A549 (cell line): ENCODE measurements around the gene LYPLA2. TPM values are rescaled to one million over a fixed set of nuclear protein-coding genes. Genes with fewer than 3 reads are reported as not detected.

ENCODE experiments used
- ATAC-seq, 2 experiments: fragments of 200-7000 bp in 1 of 2; fragments of >200 bp in 1 of 2; cut with Nextera tagmentation in 1 of 2; cut with Tn5 transposase in 1 of 2; 3 replicates each; pipeline versions ENCODE4 v1.8.0 to v1.9.1; 2018 to 2020; ENCODE audit warnings: mild to moderate bottlenecking in 1 of 2, moderate library complexity in 1 of 2
- CTCF ChIA-PET: fragments of 300-600 bp; sonication (Branson Sonifier 250); formaldehyde crosslinking; extraction: SDS; loops from one replicate; lab custom pipeline; 2021; ENCODE audit warnings: antibody characterized with exemption, inconsistent platforms; lab: Yijun Ruan, JAX
- POLR2A ChIA-PET: fragments of 350-600 bp; formaldehyde crosslinking; extraction: SDS; loops from one replicate; lab custom pipeline; 2021; ENCODE audit warnings: antibody characterized with exemption, inconsistent platforms; lab: Yijun Ruan, JAX
- DNase-seq, 2 experiments: peaks; one replicate each; pipeline versions ENCODE4 v3.0.0 to v3.0.0-alpha.2; 2011 to 2016; ENCODE audit warnings: low read depth in 1 of 2, low spot score in 1 of 2
- FAIRE-seq: peaks from 2 replicates; lab custom pipeline; 2011; peaks lifted over from hg19 to GRCh38; lab: Jason Lieb, UNC
- H3K27ac ChIP-seq, 2 experiments: fragments of >200 bp; sonication (Bioruptor Twin); formaldehyde crosslinking; 3 replicates each; pipeline ENCODE4 v1.5.1; 2016 to 2017
- H3K4me1 ChIP-seq: fragments of >200 bp; sonication (Bioruptor Twin); formaldehyde crosslinking; 3 replicates; pipeline ENCODE4 v1.6.1; 2016
- H3K4me2 ChIP-seq: fragments of >200 bp; sonication (Bioruptor Twin); formaldehyde crosslinking; 3 replicates; pipeline ENCODE4 v1.6.1; 2016
- H3K4me3 ChIP-seq: fragments of >200 bp; sonication (Bioruptor Twin); formaldehyde crosslinking; 3 replicates; pipeline ENCODE4 v1.5.1; 2016
- H3K9me3 ChIP-seq: fragments of >200 bp; sonication (Bioruptor Twin); formaldehyde crosslinking; 3 replicates; pipeline ENCODE4 v1.6.1; 2016
- EP300 ChIP-seq, 2 experiments: fragments of >200 bp; sonication (Bioruptor Twin); formaldehyde crosslinking; IDR thresholded peaks; 2 replicates in 1 of 2; 3 replicates in 1 of 2; pipeline ENCODE4 v1.6.1; 2016 to 2017
- FOSB ChIP-seq: fragments of 250-450 bp; sonication (Bioruptor Pico); IDR thresholded peaks from 2 replicates; pipeline ENCODE4 v1.5.0; 2020; ENCODE audit warnings: mild to moderate bottlenecking, moderate library complexity
- FOSL2 ChIP-seq, 2 experiments: fragments of 450-650 bp in 1 of 2; fragments of >200 bp in 1 of 2; sonication (Bioruptor Twin) in 1 of 2; formaldehyde crosslinking; IDR thresholded peaks; 2 replicates each; pipeline versions ENCODE4 v1.5.0 to v1.6.1; 2016 to 2020; ENCODE audit warnings: mild to moderate bottlenecking in 1 of 2, moderate library complexity in 1 of 2
- GATA3 ChIP-seq: IDR thresholded peaks from 2 replicates; pipeline ENCODE4 v1.6.1; 2012; ENCODE audit warnings: borderline replicate concordance
- HOXB13 ChIP-seq: fragments of 250-450 bp; sonication (Bioruptor Pico); IDR thresholded peaks from 2 replicates; pipeline ENCODE4 v1.5.0; 2020; ENCODE audit warnings: low read depth, mild to moderate bottlenecking, moderate library complexity
- JUN ChIP-seq, 2 experiments: fragments of >200 bp; sonication (Bioruptor Twin); formaldehyde crosslinking; IDR thresholded peaks; 2 replicates in 1 of 2; 3 replicates in 1 of 2; pipeline ENCODE4 v1.6.1; 2016 to 2017
- KDM5A ChIP-seq: fragments of 200-600 bp; sonication (generic); IDR thresholded peaks from 2 replicates; pipeline ENCODE4 v1.6.1; 2016; ENCODE audit warnings: antibody characterized with exemption, mild to moderate bottlenecking
- MAZ ChIP-seq: fragments of 150-350 bp; IDR thresholded peaks from 2 replicates; pipeline ENCODE4 v1.6.1; 2014; ENCODE audit warnings: antibody characterized with exemption, low read depth, low read length, borderline replicate concordance
- NFE2L2 ChIP-seq: fragments of 150-350 bp; conservative IDR thresholded peaks from 2 replicates; pipeline ENCODE4 v1.6.1; 2014; ENCODE audit warnings: low read length
- NR3C1 ChIP-seq: fragments of >200 bp; sonication (Bioruptor Twin); formaldehyde crosslinking; IDR thresholded peaks from 3 replicates; pipeline ENCODE4 v1.6.1; 2017
- POLR2A ChIP-seq: IDR thresholded peaks from 2 replicates; pipeline ENCODE4 v1.6.1; 2012; ENCODE audit warnings: mild to moderate bottlenecking, low read length
- POLR2AphosphoS2 ChIP-seq: conservative IDR thresholded peaks from 2 replicates; pipeline ENCODE4 v1.6.1; 2012; ENCODE audit warnings: low read length, improper control_type of control experiment, inconsistent platforms
- RARB ChIP-seq: fragments of 250-450 bp; sonication (Bioruptor Pico); IDR thresholded peaks from 2 replicates; pipeline ENCODE4 v1.8.0; 2021; ENCODE audit warnings: mild to moderate bottlenecking, moderate library complexity
- RCOR1 ChIP-seq: fragments of 150-350 bp; IDR thresholded peaks from 2 replicates; pipeline ENCODE4 v1.6.1; 2014; ENCODE audit warnings: antibody characterized with exemption, low read length, low read depth
- SMC3 ChIP-seq: fragments of >200 bp; sonication (Bioruptor Twin); formaldehyde crosslinking; IDR thresholded peaks from 3 replicates; pipeline ENCODE4 v1.6.1; 2018; ENCODE audit warnings: inconsistent platforms
- SREBF2 ChIP-seq: fragments of 450-650 bp; IDR thresholded peaks from 2 replicates; pipeline ENCODE4 v1.6.1; 2014; ENCODE audit warnings: mild to moderate bottlenecking, moderate library complexity
- ZFP36 ChIP-seq: fragments of 450-650 bp; IDR thresholded peaks from 2 replicates; pipeline ENCODE4 v1.6.1; 2014; ENCODE audit warnings: borderline replicate concordance; ENCODE audit not compliant: partially characterized antibody
- ZNF302 ChIP-seq: fragments of 250-450 bp; sonication (Bioruptor Pico); IDR thresholded peaks from 2 replicates; pipeline ENCODE4 v1.9.0; 2021; ENCODE audit warnings: inconsistent platforms, mild to moderate bottlenecking, moderate library complexity
- WGBS: methylation state at CpG from one replicate; pipeline ENCODE4 v1.1.6; 2017; ENCODE audit errors: missing lambda C conversion rate; 5-methylcytosine and 5-hydroxymethylcytosine counted together
- polyA plus RNA-seq, 4 experiments: library from polyadenylated mRNA; depleted of rRNA in 3 of 4; stranded (reverse); fragments of >200 nt; fragmentation: RNase III in 1 of 4; extraction: RNeasy Plus Mini Kit Qiagen cat#74134 plus additional on column Dnase treatment in 1 of 4; gene quantifications; 2 replicates in 3 of 4; 3 replicates in 1 of 4; pipeline ENCODE4 v1.2.3, GENCODE V29; 2011 to 2017
- TF ChIP-seq, protein P1 (sequence below): IDR thresholded peaks from 2 replicates; pipeline ENCODE4 v1.6.1; 2012
- TF ChIP-seq, protein P2 (sequence below): fragments of 250-450 bp; sonication (Bioruptor Pico); IDR thresholded peaks from 2 replicates; pipeline ENCODE4 v1.5.0; 2021; ENCODE audit warnings: mild to moderate bottlenecking, moderate library complexity, borderline replicate concordance
- TF ChIP-seq, protein P3 (sequence below): fragments of >200 bp; sonication (Bioruptor Twin); formaldehyde crosslinking; IDR thresholded peaks from 2 replicates; pipeline ENCODE4 v1.6.1; 2016
- TF ChIP-seq, protein P4 (sequence below): fragments of 200-600 bp; sonication (generic); IDR thresholded peaks from 2 replicates; pipeline ENCODE4 v1.6.1; 2016; ENCODE audit warnings: antibody characterized with exemption, mild to moderate bottlenecking, moderate library complexity

Gene LYPLA2
- polyA plus RNA-seq, 2 of the 4 experiments (the other 2 are of a cell fraction): 17.8 to 49.2 TPM

DNA sequence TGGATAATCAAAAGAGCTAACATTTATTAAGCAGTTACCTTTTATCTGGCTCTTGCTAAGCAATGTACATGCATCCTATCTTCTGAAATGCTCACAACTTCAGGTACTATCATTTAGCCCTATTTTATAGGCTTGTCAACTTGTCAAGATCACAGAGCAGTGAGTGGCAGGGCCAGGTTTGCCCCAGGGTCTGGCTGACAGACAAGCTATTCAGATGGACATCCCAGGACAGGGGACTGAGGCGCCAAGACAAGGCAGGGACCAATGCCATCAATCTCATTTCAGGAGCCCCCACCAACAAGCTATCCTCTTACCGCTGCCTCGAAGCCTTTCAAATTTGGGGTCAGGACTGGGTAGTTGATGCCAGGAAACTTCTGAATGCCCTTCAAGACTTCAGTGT is 25.4 kb downstream of the LYPLA2 start (continued):
- TF ChIP-seq, protein P1, sequence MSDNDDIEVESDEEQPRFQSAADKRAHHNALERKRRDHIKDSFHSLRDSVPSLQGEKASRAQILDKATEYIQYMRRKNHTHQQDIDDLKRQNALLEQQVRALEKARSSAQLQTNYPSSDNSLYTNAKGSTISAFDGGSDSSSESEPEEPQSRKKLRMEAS: no peak
- no peak for TF ChIP-seq GATA3

DNA sequence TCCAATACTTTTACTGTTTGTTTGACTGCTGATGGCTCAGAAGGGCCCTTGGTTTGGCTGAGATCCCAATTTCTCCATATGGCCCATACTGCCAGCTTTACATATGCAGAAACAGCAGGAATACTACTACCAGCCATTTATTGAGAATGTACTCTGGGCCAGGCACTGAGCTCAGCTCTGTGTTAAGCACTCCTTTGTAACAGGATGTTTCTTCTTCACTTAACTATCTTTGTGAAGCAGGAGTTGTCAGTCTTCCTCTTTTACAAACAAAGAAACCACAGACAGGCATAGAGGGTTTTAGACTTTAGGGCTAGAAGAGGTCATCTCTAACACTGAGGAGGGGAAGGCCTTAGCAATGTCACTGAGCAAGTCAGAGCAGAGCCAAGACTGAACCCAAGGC is 26.0 kb downstream of the LYPLA2 start:
- ChIA-PET POLR2A (no interaction called here), CTCF (interaction anchor here (0.6 to 1.4 kb wide), 4 partner anchors 11 to 94 kb away, joined by 3 to 6 read pairs (median 4); no protein-coding TSS in a partner anchor)
- no peak for DNase-seq
- TF ChIP-seq NFE2L2 (no peak), POLR2A (no peak), EP300 (IDR thresholded peaks at IDR 0.05) (no peak), POLR2AphosphoS2 (no peak), FOSL2 (IDR thresholded peaks at IDR 0.05) (no peak), FOSL2 (CRISPR knock-in tag; IDR thresholded peaks at IDR 0.05) (no peak), JUN (IDR thresholded peaks at IDR 0.05) (no peak), SREBF2 (no peak), NR3C1 (no peak), HOXB13 (CRISPR knock-in tag) (no peak), GATA3 (no peak), RCOR1 (no peak), KDM5A (no peak)
- TF ChIP-seq, protein P2, sequence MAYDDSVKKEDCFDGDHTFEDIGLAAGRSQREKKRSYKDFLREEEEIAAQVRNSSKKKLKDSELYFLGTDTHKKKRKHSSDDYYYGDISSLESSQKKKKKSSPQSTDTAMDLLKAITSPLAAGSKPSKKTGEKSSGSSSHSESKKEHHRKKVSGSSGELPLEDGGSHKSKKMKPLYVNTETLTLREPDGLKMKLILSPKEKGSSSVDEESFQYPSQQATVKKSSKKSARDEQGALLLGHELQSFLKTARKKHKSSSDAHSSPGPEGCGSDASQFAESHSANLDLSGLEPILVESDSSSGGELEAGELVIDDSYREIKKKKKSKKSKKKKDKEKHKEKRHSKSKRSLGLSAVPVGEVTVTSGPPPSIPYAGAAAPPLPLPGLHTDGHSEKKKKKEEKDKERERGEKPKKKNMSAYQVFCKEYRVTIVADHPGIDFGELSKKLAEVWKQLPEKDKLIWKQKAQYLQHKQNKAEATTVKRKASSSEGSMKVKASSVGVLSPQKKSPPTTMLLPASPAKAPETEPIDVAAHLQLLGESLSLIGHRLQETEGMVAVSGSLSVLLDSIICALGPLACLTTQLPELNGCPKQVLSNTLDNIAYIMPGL: no peak
- TF ChIP-seq, protein P3, sequence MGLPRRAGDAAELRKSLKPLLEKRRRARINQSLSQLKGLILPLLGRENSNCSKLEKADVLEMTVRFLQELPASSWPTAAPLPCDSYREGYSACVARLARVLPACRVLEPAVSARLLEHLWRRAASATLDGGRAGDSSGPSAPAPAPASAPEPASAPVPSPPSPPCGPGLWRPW: no peak
- ATAC-seq: no peak
- Histone ChIP-seq H3K27ac (no peak overlapping the region), H3K4me1 (no peaks in the 10 kb centered on the region), H3K4me3 (no peak overlapping the region), H3K9me3 (no peaks in the 10 kb centered on the region), H3K4me2 (no peak overlapping the region)
- FAIRE-seq: no peak

DNA sequence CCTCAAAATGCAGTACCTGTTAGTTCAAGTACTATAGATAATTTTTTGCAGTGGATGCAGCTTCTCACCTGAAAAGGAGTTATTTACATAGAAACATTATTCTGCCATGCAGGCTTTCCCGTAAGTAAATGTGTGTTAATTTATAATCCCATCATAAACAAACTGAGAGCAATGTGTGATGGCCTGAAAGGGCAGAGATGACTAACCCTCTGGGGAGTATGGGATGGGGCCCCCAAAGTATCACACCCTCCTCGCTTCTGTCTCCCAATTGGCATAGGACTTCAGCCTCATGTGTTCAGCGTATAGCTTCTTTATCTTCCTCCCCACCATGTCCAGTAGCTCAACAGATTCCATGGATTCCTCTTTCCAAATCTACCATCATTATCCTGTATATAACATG is 26.7 kb downstream of the LYPLA2 start:
- POLR2A ChIA-PET: no interaction called here
- FAIRE-seq: no peak

More for the DNA sequence above, 26.7 kb downstream of the LYPLA2 start:
- CTCF ChIA-PET: interaction anchor here (0.8 to 8.4 kb wide), 2 partner anchors 8 to 16 kb away, joined by 3 to 57 read pairs; no protein-coding TSS in a partner anchor
- ATAC-seq (no peak), DNase-seq (no peak)
- H3K4me3 ChIP-seq: no peak overlapping the region
- 84% methylated on average over 3 of the region's 3 CpGs for WGBS
- H3K4me2 ChIP-seq: no peak overlapping the region
- TF ChIP-seq ZFP36: no peak
- no peak for TF ChIP-seq FOSB (CRISPR knock-in tag)
- TF ChIP-seq RARB (CRISPR knock-in tag): no peak
- no peak for TF ChIP-seq MAZ
- TF ChIP-seq ZNF302 (CRISPR knock-in tag): no peak
- no peak for TF ChIP-seq SMC3
- TF ChIP-seq, protein P4, sequence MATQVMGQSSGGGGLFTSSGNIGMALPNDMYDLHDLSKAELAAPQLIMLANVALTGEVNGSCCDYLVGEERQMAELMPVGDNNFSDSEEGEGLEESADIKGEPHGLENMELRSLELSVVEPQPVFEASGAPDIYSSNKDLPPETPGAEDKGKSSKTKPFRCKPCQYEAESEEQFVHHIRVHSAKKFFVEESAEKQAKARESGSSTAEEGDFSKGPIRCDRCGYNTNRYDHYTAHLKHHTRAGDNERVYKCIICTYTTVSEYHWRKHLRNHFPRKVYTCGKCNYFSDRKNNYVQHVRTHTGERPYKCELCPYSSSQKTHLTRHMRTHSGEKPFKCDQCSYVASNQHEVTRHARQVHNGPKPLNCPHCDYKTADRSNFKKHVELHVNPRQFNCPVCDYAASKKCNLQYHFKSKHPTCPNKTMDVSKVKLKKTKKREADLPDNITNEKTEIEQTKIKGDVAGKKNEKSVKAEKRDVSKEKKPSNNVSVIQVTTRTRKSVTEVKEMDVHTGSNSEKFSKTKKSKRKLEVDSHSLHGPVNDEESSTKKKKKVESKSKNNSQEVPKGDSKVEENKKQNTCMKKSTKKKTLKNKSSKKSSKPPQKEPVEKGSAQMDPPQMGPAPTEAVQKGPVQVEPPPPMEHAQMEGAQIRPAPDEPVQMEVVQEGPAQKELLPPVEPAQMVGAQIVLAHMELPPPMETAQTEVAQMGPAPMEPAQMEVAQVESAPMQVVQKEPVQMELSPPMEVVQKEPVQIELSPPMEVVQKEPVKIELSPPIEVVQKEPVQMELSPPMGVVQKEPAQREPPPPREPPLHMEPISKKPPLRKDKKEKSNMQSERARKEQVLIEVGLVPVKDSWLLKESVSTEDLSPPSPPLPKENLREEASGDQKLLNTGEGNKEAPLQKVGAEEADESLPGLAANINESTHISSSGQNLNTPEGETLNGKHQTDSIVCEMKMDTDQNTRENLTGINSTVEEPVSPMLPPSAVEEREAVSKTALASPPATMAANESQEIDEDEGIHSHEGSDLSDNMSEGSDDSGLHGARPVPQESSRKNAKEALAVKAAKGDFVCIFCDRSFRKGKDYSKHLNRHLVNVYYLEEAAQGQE: no peak
- no peak for TF ChIP-seq RCOR1
- no peak overlapping the region for H3K27ac ChIP-seq
- H3K9me3 ChIP-seq: no peaks in the 10 kb centered on the region
- no peaks in the 10 kb centered on the region for H3K4me1 ChIP-seq
